Endothelial cell of umbilical vein (primary cell): Measurements from ENCODE around the gene MYBBP1A. TPM values are rescaled to one million over a fixed set of nuclear protein-coding genes. Genes with fewer than 3 reads are reported as not detected.

Experiments
- BruUV-seq: library from RNA; stranded (reverse); fragments of 400-500 nt; replicated peaks from 2 replicates; lab custom pipeline; 2021; lab: Mats Ljungman, UMichigan
- CTCF ChIA-PET: fragments of 300-600, 350-600 bp; sonication (Branson Sonifier 250); formaldehyde crosslinking; loops from one replicate; lab custom pipeline; 2021; ENCODE audit warnings: antibody characterized with exemption, inconsistent platforms; lab: Charles Lee
- POLR2A ChIA-PET: fragments of 300-600, 350-600 bp; sonication (Branson Sonifier 250); formaldehyde crosslinking; loops from one replicate; lab custom pipeline; 2021; ENCODE audit warnings: antibody characterized with exemption, inconsistent platforms; lab: Charles Lee
- DNase-seq: peaks from one replicate; pipeline ENCODE4 v3.0.0-alpha.2; 2011; ENCODE audit warnings: low read depth, low spot score
- FAIRE-seq: peaks from 2 replicates; lab custom pipeline; 2011; peaks lifted over from hg19 to GRCh38; lab: Jason Lieb, UNC
- H2AFZ ChIP-seq: 2 replicates; pipeline ENCODE4 v1.6.0; 2012; ENCODE audit warnings: low read depth, low read length, control low read depth, inconsistent platforms
- H3K27ac ChIP-seq: 2 replicates; pipeline ENCODE4 v1.5.1; 2011; ENCODE audit warnings: low read depth, mild to moderate bottlenecking, control low read depth, low read length, moderate library complexity; ENCODE audit not compliant: insufficient read depth
- H3K27me3 ChIP-seq, 2 experiments: 2 replicates each; pipeline versions ENCODE4 v1.6.0 to v1.6.1; 2011; ENCODE audit warnings: low read length in 2 of 2, mixed read lengths in 1 of 2; ENCODE audit not compliant: control insufficient read depth in 2 of 2, insufficient read depth in 2 of 2
- H3K36me3 ChIP-seq, 2 experiments: 2 replicates in 1 of 2; 3 replicates in 1 of 2; pipeline ENCODE4 v1.5.1; 2011; ENCODE audit warnings: low read length in 2 of 2, mild to moderate bottlenecking in 1 of 2, moderate library complexity in 1 of 2; ENCODE audit not compliant: control insufficient read depth in 2 of 2, insufficient read depth in 2 of 2; ENCODE audit errors: extremely low read depth in 1 of 2
- H3K4me1 ChIP-seq: 3 replicates; pipeline ENCODE4 v1.5.1; 2011; ENCODE audit warnings: mild to moderate bottlenecking, low read length; ENCODE audit not compliant: control insufficient read depth, insufficient read depth; ENCODE audit errors: extremely low read depth
- H3K4me2 ChIP-seq: 2 replicates; pipeline ENCODE4 v1.6.1; 2011; ENCODE audit warnings: low read length, control low read depth, mixed read lengths; ENCODE audit not compliant: insufficient read depth
- H3K4me3 ChIP-seq, 3 experiments: fragments of 200-600 bp in 1 of 3; sonication (generic), shearing (Covaris generic) in 1 of 3; replicated peaks in 1 of 3; 2 replicates each; pipeline ENCODE4 v1.5.1; 2011 to 2016; ENCODE audit warnings: control low read depth in 3 of 3, low read length in 3 of 3, mild to moderate bottlenecking in 2 of 3, inconsistent platforms in 1 of 3, low read depth in 1 of 3, moderate library complexity in 1 of 3; ENCODE audit not compliant: insufficient read depth in 1 of 3
- H3K79me2 ChIP-seq: 2 replicates; pipeline ENCODE4 v1.6.0; 2012; ENCODE audit warnings: low read length, inconsistent platforms; ENCODE audit not compliant: control insufficient read depth, insufficient read depth
- H3K9ac ChIP-seq: replicated peaks from 2 replicates; pipeline ENCODE3; 2011; ENCODE audit warnings: low read length, control low read depth; ENCODE audit not compliant: insufficient read depth; ENCODE audit errors: extremely low read depth
- H3K9me1 ChIP-seq: replicated peaks from 3 replicates; pipeline ENCODE4 v1.6.0; 2011; ENCODE audit warnings: mild to moderate bottlenecking, low read length; ENCODE audit not compliant: control insufficient read depth, insufficient read depth; ENCODE audit errors: extremely low read depth
- H3K9me3 ChIP-seq: replicated peaks from 2 replicates; pipeline ENCODE4 v1.5.1; 2012; ENCODE audit warnings: low read length, inconsistent platforms; ENCODE audit not compliant: control insufficient read depth, insufficient read depth
- H4K20me1 ChIP-seq: replicated peaks from 2 replicates; pipeline ENCODE3; 2011; ENCODE audit warnings: mild to moderate bottlenecking, low read length; ENCODE audit not compliant: control insufficient read depth, insufficient read depth; ENCODE audit errors: extremely low read depth
- EZH2 ChIP-seq: IDR thresholded peaks from 2 replicates; pipeline ENCODE4 v1.6.1; 2012; ENCODE audit warnings: borderline replicate concordance, low read depth, mild to moderate bottlenecking, moderate library complexity, low read length, inconsistent platforms; ENCODE audit not compliant: severe bottlenecking
- FOS ChIP-seq: IDR thresholded peaks from 2 replicates; pipeline ENCODE4 v1.6.1; 2011; ENCODE audit warnings: mild to moderate bottlenecking, low read length, moderate library complexity, borderline replicate concordance; ENCODE audit not compliant: insufficient read depth
- GATA2 ChIP-seq: IDR thresholded peaks from 2 replicates; pipeline ENCODE4 v1.7.0; 2011; ENCODE audit warnings: low read depth, mild to moderate bottlenecking, moderate library complexity, mixed read lengths, low read length; ENCODE audit not compliant: insufficient read length, insufficient read depth
- JUN ChIP-seq: IDR thresholded peaks from 2 replicates; pipeline ENCODE4 v1.6.1; 2011; ENCODE audit warnings: borderline replicate concordance, low read depth; ENCODE audit not compliant: insufficient read length, insufficient read depth
- MAX ChIP-seq: IDR thresholded peaks from 2 replicates; pipeline ENCODE4 v1.6.1; 2011; ENCODE audit not compliant: insufficient read depth, insufficient read length
- MYC ChIP-seq: IDR thresholded peaks from one replicate; pipeline ENCODE4 v1.6.1; 2011; ENCODE audit warnings: mild to moderate bottlenecking, low read depth, low read length
- POLR2A ChIP-seq: IDR thresholded peaks from 2 replicates; pipeline ENCODE4 v1.6.1; 2012; ENCODE audit warnings: low read depth, mild to moderate bottlenecking, control low read depth, low read length
- POLR2AphosphoS5 ChIP-seq: IDR thresholded peaks from 2 replicates; pipeline ENCODE4 v1.6.1; 2012; ENCODE audit warnings: low read depth, mild to moderate bottlenecking, control low read depth, low read length, moderate library complexity; ENCODE audit not compliant: insufficient read depth
- dilution Hi-C: fragments of 300-500 bp; cut with MboI; formaldehyde crosslinking; loops from one replicate; pipeline ENCODE4 v1.15.0; 2019; ENCODE audit warnings: low sequenced_read_pairs; ENCODE audit not compliant: extremely low pct_ligation_motif_present
- intact Hi-C: fragments of 100-400 bp; cut with micrococcal nuclease; formaldehyde crosslinking; loops from one replicate; pipeline ENCODE4 v1.10.0; 2022
- polyA plus RNA-seq, 4 experiments: library from polyadenylated mRNA; depleted of rRNA in 3 of 4; stranded (reverse) in 3 of 4; unstranded in 1 of 4; fragments of >200 nt; gene quantifications; 2 replicates each; pipeline versions ENCODE4 v1.2.1 to v1.2.3, GENCODE V29; 2011 to 2012; ENCODE audit warnings: missing spikeins in 1 of 4
- total RNA-seq: library from RNA; stranded (reverse); gene quantifications from 2 replicates; pipeline ENCODE4 v1.2.3, GENCODE V29; 2021
- TF ChIP-seq, protein P1 (sequence below), 2 donors: IDR thresholded peaks; 1 replicate in 1 of 2; 2 replicates in 1 of 2; pipeline ENCODE4 v1.5.1; 2011; ENCODE audit warnings: low read length in 2 of 2, mild to moderate bottlenecking in 2 of 2, moderate library complexity in 2 of 2, control low read depth in 1 of 2, inconsistent platforms in 1 of 2, low read depth in 1 of 2; ENCODE audit not compliant: insufficient read depth in 1 of 2; ENCODE audit errors: extremely low read depth in 1 of 2

The MYBBP1A gene
- total and polyA plus RNA-seq, 2 donors (not counting 3 experiments of a cell fraction or from before 2014, with no cell fraction given), result 26.8 to 79.2 TPM

DNA sequence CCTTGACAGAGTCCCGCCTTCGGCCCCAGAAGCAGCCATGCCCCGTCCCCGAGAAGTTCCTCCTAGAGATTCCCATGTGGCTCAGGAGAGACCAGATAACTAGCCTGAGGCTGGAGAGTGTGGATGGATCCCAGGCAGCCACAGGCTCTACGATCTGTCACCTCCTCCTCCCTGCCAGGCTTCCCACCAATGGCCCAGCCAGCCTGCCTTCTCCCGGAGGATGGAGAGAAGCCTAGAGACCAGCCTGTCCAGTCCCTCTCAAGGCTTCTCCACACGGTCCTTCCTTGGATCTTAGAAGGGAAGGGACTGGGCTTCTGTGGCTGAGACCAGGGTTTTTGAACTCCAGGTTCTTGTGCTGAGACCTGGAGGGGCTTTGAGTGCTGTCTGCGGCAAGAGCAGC is 27.5 kb upstream of the MYBBP1A start:
- Histone ChIP-seq H2AFZ (no peak overlapping the region), H3K4me2 (no peak overlapping the region), H3K27ac (no peak overlapping the region), H3K4me1 (no peaks in the 10 kb centered on the region), H3K9ac (no peak overlapping the region), H4K20me1 (no peaks in the 10 kb centered on the region), H3K36me3 (no peaks in the 10 kb centered on the region), H3K79me2 (no peaks in the 10 kb centered on the region), H3K4me3 (no peak overlapping the region), H3K9me3 (no peaks in the 10 kb centered on the region), H3K9me1 (no peaks in the 10 kb centered on the region), H3K27me3 (peaks cover 29 to 35% of the 10 kb centered on the region in 2 experiments)
- FAIRE-seq (no peak), DNase-seq (no peak)
- BruUV-seq, result no TSS peak
- dilution Hi-C loops, result no loop called here
- intact Hi-C loops, result no loop called here
- ChIA-PET POLR2A (no interaction called here), CTCF (interaction anchor here (0.7 to 4.8 kb wide), 2 partner anchors 15 to 17 kb away, joined by 3 to 41 read pairs; no protein-coding TSS in a partner anchor)
- TF ChIP-seq MYC (no peak), JUN (no peak), MAX (no peak), FOS (no peak), POLR2A (no peak), POLR2AphosphoS5 (no peak), GATA2 (no peak), EZH2 (no peak)
- TF ChIP-seq, protein P1, sequence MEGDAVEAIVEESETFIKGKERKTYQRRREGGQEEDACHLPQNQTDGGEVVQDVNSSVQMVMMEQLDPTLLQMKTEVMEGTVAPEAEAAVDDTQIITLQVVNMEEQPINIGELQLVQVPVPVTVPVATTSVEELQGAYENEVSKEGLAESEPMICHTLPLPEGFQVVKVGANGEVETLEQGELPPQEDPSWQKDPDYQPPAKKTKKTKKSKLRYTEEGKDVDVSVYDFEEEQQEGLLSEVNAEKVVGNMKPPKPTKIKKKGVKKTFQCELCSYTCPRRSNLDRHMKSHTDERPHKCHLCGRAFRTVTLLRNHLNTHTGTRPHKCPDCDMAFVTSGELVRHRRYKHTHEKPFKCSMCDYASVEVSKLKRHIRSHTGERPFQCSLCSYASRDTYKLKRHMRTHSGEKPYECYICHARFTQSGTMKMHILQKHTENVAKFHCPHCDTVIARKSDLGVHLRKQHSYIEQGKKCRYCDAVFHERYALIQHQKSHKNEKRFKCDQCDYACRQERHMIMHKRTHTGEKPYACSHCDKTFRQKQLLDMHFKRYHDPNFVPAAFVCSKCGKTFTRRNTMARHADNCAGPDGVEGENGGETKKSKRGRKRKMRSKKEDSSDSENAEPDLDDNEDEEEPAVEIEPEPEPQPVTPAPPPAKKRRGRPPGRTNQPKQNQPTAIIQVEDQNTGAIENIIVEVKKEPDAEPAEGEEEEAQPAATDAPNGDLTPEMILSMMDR (IDR thresholded peaks at IDR 0.05; ENCODE audit: extremely low read depth in 1 of 2, insufficient read depth in 1 of 2, low read depth in 1 of 2, low read length in 2 of 2), result no peak
